HG02623 (cell line): ENCODE measurements around the gene EPRS1.

Experiments used
- ATAC-seq: cut with Tn5 transposase; IDR thresholded peaks from one replicate; pipeline ENCODE4 v1.9.1; 2021; ENCODE audit warnings: moderate library complexity; ENCODE audit not compliant: unreplicated experiment

The EPRS1 gene

GRCh38 chr1:220046052-220046930, at the start of gene EPRS1:
Gene EPRS1 (minus strand): TSS chr1:220046505. CDS start chr1:220046388, 117 bp downstream.
- ATAC-seq, result peak; percentile 99

GRCh38 chr1:220094016-220094911, 48.0 kb upstream of the EPRS1 start, which contains the start of gene IARS2:
Gene IARS2 (plus strand): TSS chr1:220094132. CDS start chr1:220094217, 85 bp downstream.
- peak; percentile 57 for ATAC-seq

GRCh38 chr1:220093361-220094015, 47.2 kb upstream of the EPRS1 start:
- ATAC-seq, result peak; percentile 0

GRCh38 chr1:220092694-220093093, 46.4 kb upstream of the EPRS1 start:
- ATAC-seq, result no peak

GRCh38 chr1:220089650-220090556, 43.6 kb upstream of the EPRS1 start, which contains the start of gene BPNT1:
Gene BPNT1 (minus strand): TSS chr1:220089788. CDS start chr1:220079846, 9,942 bp downstream.
- ATAC-seq, result peak; percentile 51

GRCh38 chr1:220086261-220086686, 40.0 kb upstream of the EPRS1 start:
- ATAC-seq, result peak; percentile 46

GRCh38 chr1:220084460-220084859, 38.2 kb upstream of the EPRS1 start:
- no peak for ATAC-seq

- no peak for ATAC-seq
These were observed 31.6 kb upstream of the EPRS1 start for GRCh38 chr1:220077887-220078286.

GRCh38 chr1:220076861-220077762, 30.8 kb upstream of the EPRS1 start:
- ATAC-seq, result no peak

- ATAC-seq, result no peak
These were observed 21.2 kb upstream of the EPRS1 start for GRCh38 chr1:220067269-220068204.

- ATAC-seq, result no peak
These were observed 16.3 kb upstream of the EPRS1 start for GRCh38 chr1:220062629-220063028.

- no peak for ATAC-seq
These were observed 14.6 kb upstream of the EPRS1 start for GRCh38 chr1:220060876-220061275.

GRCh38 chr1:220056374-220056773, 10.1 kb upstream of the EPRS1 start:
- no peak for ATAC-seq

GRCh38 chr1:220045356-220046051, 801 bp downstream of the EPRS1 start:
- no peak for ATAC-seq

GRCh38 chr1:220044678-220045355, 1.5 kb downstream of the EPRS1 start:
- ATAC-seq, result no peak

- ATAC-seq, result no peak
These were observed 2.7 kb downstream of the EPRS1 start for GRCh38 chr1:220043646-220044045.
